ENCODE results near the gene MAOB. TPM values are rescaled to one million over a fixed set of nuclear protein-coding genes. Genes with fewer than 3 reads are reported as not detected.
"Not testable (repeated sequence)": the region's sequence is repeated elsewhere in the genome, so short reads cannot be mapped to it uniquely, and the experiment has no call there.

Gene MAOB
- total RNA-seq, 1 donor from 2014 or later, result not detected

GRCh38 chrX:43758044-43758443, 124.2 kb downstream of the MAOB start:
- intact Hi-C loops (cut with micrococcal nuclease), result no loop called here

DNA sequence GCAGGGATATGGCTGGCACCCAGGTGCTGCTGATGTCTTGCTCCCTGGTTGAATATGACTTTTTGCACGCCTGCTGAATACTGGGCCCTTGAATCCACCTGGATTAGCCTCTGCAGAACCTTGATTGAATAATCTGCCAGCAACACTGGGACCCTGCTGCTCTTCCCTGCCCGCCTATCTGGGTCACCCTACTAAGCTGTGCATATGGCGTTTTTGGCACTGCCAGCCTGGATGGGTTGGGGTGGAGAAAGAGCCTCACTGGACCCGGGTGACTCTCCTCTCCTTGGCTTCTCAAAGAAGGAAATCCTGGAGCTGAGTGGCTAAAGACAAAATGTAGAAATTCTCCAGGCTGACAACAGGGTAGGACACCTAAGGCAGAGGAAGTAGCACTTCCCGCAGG, 126.2 kb downstream of the MAOB start:
- intact Hi-C loops (cut with micrococcal nuclease), result no loop called here

GRCh38 chrX:43753637-43754036, 128.6 kb downstream of the MAOB start:
- intact Hi-C loops (cut with micrococcal nuclease), result no loop called here

DNA sequence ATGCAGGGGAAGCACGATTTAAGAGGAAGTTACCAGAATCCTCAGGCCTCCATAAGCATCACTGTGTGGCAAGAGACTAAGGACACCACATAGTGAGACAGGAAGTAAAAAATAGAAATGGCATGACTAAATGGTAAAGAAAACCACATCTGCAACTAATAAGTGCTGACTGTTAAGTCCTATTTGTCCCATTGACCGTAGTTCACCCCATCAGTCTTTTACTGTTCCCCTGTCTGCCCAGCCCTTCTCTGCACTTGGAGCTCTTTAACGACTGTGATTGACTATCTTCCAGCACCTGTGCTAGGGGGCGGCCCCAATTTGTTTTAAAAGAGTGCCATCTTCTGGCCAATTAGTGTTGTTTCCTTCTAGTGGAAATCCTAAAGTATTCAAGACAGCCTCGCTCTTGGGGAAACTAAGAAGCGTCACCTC, 132.0 kb downstream of the MAOB start:
- intact Hi-C loops (cut with micrococcal nuclease), result loop anchor here (1.0 kb wide), 2 partner anchors 191 to 1969 kb away; no protein-coding TSS in a partner anchor

DNA sequence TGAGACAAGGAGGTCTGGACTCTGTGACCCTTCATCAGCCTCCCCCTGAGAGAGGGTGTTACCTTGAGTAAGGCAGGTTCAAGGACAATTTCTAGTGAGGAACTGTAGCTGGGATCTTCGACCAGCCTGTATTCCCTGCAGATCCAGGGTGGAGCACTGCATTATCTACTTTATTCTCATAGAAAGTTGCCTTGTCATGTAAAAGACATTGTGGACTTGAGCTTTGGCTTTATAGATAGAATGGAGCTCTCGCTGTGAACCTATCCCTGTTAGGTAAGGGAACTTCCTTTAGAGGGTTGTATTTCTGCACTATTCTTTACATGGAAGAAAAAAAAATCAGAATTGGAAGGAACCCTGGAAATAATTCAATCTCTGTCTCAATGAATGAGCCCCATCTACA, 134.8 kb downstream of the MAOB start:
- intact Hi-C loops (cut with micrococcal nuclease), result no loop called here

DNA sequence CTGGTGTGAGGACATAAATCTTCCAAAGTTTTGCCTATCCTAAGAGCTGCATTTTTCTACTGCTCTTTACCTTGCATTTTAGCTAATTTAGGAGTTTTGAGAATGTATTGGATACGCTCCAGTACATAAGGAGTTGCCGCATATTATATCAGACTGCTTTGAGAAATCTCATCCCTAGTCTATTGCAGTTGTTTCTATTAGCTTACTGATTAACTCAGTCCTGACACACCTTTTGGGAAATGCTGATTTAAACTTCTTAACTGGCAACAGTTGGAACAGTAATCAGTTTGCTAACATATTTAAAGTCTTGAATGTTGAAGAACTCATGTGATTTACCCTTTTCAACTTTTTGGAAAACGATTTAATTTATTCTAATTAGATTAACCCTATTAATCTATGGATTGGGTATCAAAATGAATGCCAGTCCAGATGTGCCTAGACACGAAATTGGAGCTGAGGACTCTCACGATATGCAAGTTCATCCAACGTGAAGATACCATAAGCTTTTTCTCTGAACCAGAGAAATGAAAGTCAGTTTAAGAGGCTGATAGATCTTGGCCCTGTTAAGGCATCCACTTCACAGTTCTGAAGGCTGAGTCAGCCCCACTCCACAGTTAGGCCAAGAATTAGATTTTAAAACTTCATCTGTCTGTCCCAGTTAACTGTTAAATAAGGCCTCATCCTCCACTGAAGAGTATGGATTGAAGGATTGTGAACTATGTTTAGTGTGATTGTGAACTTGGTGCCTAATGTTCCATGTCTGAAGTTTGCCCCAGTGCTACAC, 136.1 kb downstream of the MAOB start:
- intact Hi-C loops (cut with micrococcal nuclease), result no loop called here

DNA sequence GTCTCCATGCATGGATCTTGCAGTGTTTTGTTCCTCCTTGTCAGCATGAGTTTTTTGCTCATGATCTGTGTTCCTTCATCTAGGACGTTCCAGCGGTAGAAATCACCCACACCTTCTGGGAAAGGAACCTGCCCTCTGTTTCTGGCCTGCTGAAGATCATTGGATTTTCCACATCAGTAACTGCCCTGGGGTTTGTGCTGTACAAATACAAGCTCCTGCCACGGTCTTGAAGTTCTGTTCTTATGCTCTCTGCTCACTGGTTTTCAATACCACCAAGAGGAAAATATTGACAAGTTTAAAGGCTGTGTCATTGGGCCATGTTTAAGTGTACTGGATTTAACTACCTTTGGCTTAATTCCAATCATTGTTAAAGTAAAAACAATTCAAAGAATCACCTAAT, 138.0 kb downstream of the MAOB start:
- intact Hi-C loops (cut with micrococcal nuclease), result no loop called here

DNA sequence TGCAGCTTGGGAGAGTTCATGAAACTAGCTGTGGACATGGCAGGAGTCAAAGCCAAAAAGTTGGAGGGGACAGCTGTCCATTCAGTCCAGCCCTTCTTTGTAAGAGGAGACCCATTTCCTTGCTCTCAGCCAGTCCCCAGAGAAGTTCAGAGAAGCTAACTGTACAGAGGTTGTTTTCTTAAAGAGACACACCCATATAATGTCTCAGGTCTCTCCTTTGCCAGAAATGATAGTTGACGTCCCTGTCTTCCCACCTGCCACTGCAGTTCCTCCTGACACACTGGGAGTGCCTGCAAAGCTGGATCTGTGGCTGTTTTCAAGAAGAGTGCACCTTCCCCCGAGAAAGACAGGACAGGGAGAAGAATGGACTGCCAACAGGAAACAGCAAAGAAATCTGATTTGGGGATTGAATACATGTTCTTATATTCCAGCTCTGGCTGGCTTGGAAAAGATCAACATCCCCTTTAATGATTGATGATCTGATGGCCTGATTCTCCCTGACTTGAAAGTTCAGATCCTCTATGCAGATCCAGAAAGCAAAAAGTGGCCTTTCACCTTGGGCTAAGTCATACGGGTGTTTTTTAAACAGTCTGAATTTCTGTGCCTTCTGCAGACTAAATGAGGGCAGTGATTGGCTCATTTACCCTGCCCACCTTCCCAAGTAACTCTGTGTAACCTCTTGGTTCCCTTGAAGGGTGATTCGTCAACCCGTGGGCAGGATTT, 139.0 kb downstream of the MAOB start:
- intact Hi-C loops (cut with micrococcal nuclease), result no loop called here

- intact Hi-C loops (cut with micrococcal nuclease), result no loop called here
Measured at GRCh38 chrX:43741843-43742573, 140.2 kb downstream of the MAOB start.

DNA sequence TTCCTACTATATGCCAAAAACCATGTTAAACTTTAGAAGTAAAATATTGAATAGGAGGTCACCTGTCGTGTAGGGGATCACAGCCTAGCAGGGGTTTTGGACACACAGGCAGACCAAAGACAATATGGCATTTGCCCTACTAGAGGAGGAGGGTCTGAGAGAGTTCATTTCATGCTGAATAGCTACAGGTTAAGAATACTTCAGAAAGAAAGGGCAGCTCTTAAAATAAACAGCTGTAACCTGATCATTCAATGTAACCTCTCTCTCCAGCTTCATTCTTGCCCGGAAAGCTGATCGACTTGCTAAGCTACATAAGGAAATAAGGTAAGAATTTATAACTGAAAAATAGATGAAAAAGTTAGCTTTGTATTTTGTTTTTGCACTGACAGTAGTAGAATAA, 146.3 kb downstream of the MAOB start:
- intact Hi-C loops (cut with micrococcal nuclease), result no loop called here

- intact Hi-C loops (cut with micrococcal nuclease), result no loop called here
Measured at GRCh38 chrX:43735534-43735933, 146.7 kb downstream of the MAOB start.

GRCh38 chrX:43734444-43734843, 147.8 kb downstream of the MAOB start:
- intact Hi-C loops (cut with micrococcal nuclease), result no loop called here

- intact Hi-C loops (cut with micrococcal nuclease), result no loop called here
Measured at GRCh38 chrX:43733699-43734098, 148.6 kb downstream of the MAOB start.

GRCh38 chrX:43731086-43731485, 151.2 kb downstream of the MAOB start:
- intact Hi-C loops (cut with micrococcal nuclease), result no loop called here

GRCh38 chrX:43728966-43729365, 153.3 kb downstream of the MAOB start:
- intact Hi-C loops (cut with micrococcal nuclease), result no loop called here

GRCh38 chrX:43728002-43728401, 154.2 kb downstream of the MAOB start:
- intact Hi-C loops (cut with micrococcal nuclease), result no loop called here

- intact Hi-C loops (cut with micrococcal nuclease), result not testable (repeated sequence)
Measured at GRCh38 chrX:43727254-43727653, 155.0 kb downstream of the MAOB start.

GRCh38 chrX:43725227-43725626, 157.0 kb downstream of the MAOB start:
- intact Hi-C loops (cut with micrococcal nuclease), result not testable (repeated sequence)

DNA sequence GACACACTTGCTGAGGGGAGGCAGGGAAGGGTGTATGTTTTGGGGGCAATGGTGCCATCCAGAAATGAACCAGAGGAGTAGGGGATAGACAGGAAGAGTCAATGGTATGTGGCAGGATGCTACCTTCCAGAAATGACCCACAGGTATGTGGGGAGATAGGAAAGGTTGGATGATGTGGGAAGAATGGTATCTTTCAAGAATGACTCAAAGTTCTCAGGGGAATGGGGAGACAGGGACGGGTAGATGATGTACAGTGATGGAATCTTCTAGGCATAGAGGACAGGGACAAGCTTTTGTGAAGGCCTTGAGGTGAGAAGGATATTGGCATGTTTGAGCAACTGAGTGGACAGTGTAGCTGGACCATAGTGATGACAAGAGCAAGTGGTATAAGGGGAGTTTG, 161.3 kb downstream of the MAOB start:
- intact Hi-C loops (cut with micrococcal nuclease), result no loop called here

- intact Hi-C loops (cut with micrococcal nuclease), result no loop called here
Measured at GRCh38 chrX:43720082-43720481, 162.2 kb downstream of the MAOB start.

DNA sequence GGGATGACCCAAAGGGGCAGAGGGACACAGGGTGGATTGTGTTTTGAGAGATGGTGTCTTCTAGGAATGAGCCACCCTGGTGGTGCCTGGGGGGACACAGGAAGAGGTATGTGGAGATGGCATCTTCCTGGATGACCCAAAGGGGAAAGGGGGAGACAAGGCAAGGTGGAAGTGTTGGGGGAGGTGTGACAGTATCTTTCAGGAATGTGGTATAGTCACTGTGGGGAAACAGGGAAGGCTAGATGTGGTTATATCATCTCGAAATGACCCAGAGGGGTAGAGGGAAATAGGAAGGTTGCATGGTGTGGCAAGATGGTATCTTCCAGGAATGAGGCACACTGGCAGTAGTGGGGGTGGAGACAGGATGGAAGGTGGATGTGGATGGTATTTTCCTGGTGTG, 163.3 kb downstream of the MAOB start:
- intact Hi-C loops (cut with micrococcal nuclease), result no loop called here

DNA sequence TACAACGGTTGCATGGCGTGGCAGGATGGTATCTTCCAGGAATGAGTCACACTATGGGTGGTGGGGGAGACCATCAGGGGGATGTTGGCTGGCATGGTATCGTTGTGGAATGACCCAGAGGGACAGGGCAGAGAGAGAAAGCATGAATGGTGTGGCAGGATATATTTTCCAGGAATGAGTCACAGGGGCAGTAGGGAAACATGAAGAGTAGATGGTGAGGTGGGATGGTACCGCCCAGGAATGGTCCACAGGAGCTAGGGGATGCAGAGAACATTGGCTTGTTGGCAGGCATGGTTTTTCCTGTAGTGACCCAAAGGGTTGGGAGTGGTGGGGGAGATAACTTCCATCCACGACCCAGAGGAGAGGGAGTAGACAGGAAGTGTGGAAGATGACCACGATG, 163.7 kb downstream of the MAOB start:
- intact Hi-C loops (cut with micrococcal nuclease), result no loop called here
